HK-2 (cell line): ENCODE data around the gene RBM24.

Experiments used
- DNase-seq: peaks from one replicate; pipeline ENCODE4 v3.0.0-alpha.2; 2018; ENCODE audit not compliant: unreplicated experiment

The RBM24 gene

GRCh38 chr6:17281100-17281496 lies at the start of gene RBM24:
Gene RBM24, plus strand, starts transcription at chr6:17281361. Its CDS starts 221 bp downstream, at chr6:17281582.
- DNase-seq = peak; percentile 36

DNA sequence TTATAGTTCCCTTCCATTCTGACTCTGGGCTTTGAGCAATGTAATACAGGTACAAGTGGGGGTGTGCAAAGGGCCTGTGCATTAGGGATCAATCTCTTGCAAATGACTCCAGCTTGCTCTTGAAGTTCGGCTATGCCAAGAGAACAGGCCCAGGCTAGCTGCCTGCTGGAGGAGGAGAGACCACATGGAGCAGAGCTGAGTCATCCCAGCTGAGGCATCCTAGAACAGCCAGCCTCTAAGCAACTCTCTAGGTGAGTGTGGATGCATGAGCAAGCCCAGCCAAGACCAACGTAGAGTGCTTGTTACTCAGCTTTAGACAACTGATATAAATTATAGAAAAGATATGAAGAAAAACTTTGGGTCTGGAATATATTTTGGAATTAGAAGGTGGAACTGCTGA lies 47.6 kb upstream of the RBM24 start:
- DNase-seq = peak; percentile 2

DNA sequence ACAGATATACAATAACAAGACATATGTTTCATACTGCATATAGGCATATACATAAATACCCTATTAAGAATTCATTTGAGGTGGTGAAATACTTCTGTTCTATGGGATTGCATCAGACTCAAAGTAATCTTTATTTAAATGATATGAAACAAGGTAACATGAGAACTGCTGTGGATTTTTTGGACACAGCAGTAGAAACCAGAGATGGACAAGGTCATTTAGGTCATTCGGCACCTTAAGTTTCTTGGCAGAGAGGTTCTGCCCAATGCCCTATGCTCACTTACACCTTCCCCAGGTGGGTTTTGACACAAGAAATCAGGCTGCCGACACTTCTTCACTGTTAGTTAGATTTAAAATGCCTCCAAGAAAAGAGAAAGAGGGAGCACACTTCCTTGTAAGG lies 43.9 kb upstream of the RBM24 start:
- no peak for DNase-seq

DNA sequence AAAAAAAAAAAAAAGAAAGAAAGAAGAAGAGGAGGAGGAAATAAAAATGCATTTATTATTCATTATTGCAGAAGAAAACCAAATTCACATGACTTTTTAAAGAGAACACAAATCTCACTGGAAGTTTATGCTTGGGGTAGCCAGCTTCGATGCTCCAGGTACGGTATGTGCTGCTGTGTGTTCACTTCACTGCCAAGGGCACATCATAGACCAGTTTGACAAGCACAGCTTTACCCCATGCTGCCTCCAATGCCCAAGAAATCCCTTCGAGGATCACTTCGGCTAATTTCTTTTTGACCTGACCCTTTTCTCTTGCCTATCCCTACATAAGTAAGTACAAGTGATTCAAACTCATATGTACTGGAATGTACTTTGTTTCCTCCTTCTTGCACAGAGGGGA lies 41.9 kb upstream of the RBM24 start:
- DNase-seq = no peak

GRCh38 chr6:17240803-17241500 lies 40.2 kb upstream of the RBM24 start:
- no peak for DNase-seq

DNA sequence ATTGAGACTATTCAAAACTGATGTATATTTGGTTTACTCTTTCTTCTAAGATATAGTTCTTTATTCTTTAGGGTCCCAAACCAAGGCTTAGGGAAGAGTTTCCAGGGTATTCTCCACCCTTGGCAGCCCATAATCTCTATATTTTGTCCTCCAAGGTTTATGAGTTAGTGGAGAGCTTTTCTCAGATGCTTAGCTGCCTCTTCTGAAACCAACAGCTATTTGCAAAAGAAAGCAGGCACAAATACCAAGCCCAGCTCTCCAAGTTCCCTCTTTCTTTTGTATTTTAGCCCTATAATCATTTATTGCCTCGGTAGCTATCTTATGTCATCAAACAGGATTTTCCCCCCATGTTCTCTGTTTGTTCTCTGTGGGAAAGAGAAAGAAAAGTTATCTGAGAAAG lies 39.1 kb upstream of the RBM24 start:
- DNase-seq = no peak

GRCh38 chr6:17250237-17250636 lies 30.9 kb upstream of the RBM24 start:
- DNase-seq = no peak

DNA sequence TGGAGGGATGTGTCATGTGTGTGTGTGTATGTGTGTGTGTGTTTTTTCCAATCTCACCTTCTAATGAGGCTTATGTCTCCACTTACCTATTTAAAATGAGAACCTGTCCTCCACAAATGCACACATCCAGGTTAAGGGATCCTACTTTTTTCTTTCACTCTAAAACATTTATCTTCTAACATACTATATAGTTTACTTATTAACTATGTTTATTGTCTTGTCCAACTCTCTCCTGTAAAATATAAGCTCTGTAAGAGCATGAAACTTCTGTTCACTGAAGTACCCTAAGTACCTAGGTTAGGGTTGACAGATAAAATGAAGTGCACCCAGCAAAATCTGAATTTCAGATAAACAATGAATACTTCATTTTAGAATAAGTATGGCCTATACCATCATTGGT lies 29.2 kb upstream of the RBM24 start:
- DNase-seq = no peak

DNA sequence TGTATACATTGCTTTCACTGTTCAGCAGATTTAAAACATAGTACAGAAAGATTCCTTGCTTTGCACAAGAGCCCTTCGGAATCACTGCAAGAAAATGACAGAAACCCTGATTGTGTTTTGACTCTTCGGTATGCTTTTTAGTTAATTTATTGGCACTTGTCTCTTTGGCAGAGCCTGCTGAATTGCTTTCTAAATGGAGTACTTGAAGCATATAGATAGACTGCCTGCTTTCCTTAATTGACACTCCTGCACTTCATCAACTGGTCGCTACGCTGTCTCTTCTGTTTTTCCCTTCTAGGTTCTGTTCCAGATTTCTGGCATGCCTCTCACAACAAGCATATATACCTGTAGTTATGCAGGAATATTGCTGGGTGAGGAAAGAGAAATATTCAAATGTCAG lies 22.4 kb upstream of the RBM24 start:
- DNase-seq = no peak

DNA sequence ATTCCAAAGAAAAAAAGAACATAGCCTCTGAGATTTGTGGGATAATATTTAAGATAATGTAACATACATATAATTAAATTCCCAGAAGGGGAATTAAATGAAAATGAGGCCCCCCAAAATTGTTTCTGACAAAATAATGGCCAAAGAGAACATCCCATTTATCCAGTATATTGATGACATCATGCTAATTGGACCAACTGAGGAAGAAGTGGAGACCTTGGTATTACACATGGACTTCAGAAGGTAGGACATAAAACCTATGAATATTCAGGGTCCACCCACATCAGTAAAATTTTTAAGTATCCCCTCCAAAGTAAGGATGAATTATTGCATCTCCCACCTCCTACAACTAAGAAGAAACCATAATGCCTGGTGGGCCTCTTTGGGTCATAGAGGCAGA lies 15.6 kb upstream of the RBM24 start:
- DNase-seq = no peak

DNA sequence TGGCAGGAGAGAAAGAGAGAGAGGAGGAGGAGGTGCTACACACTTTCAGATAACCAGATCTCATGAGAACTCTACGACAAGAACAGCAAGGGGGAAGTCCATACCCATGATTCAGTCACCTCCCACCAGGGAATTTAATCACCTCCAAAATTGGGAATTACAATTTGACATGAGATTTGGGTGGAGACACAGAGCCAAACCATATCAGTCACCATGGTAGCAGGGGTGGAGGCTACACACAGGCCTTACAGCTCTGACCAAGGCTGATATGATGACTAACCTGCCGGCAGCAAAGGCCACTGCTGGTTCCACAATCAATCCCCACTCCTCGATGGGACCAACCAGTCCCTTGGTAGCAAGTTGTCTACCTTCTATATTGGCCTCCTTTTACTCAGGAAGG lies 13.6 kb upstream of the RBM24 start:
- DNase-seq = no peak

DNA sequence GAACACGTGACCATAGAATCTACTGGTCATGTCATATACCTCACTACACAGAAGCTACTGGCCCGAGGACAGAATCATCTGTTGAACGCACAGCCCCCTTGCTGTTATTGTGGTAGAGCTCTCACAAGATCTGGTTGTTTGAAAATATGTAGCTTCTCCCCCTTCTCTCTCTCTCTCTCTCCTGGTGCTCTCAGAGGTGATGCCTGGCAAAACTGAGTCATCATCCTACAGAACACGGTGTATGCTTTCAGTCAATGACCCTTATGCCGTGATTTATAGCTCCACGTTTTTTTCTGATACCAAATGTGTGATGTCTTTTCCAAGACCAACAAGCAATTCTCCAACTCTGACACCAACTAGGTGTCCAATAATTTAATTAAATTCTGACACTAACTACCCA lies 13.0 kb upstream of the RBM24 start:
- no peak for DNase-seq

DNA sequence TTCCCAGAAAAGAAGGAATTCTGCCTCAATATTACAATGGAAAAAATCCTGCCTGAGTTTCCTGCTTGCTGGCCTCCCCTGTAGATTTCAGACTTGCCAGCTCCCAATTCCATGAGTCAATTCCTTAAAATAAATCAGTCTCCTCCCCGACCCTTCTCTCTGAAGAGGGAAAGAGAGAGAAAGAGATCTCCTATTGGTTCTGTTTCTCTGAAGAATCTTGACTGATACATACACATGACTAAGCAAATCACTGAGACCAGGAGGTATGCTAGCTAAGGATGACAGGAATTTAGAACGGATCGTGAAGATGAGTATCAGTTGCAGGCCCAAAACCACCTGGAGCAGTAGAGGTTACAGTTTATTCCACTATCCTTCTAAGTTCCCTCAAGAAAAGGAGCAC lies 11.3 kb upstream of the RBM24 start:
- no peak for DNase-seq

DNA sequence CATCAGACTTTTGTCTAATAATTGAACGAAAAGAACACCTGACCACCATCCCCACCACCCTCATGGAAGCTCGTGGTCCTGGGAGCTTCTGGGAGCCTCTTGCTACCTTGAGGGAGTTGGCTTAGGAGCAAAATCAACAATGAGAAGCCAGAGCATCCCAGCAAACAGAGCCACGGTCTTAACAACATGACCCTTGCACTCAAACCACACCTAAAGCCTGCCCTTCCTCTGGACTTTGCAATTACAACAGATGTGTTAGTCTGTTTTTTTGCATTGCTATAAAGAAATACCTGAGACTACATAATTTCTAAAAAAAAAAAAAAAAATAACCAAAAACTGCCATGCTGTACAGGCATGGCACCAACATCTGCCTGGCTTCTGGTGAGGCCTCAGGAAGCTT lies 9.5 kb upstream of the RBM24 start:
- DNase-seq = no peak

GRCh38 chr6:17276766-17277165 lies 4.4 kb upstream of the RBM24 start:
- DNase-seq = no peak

DNA sequence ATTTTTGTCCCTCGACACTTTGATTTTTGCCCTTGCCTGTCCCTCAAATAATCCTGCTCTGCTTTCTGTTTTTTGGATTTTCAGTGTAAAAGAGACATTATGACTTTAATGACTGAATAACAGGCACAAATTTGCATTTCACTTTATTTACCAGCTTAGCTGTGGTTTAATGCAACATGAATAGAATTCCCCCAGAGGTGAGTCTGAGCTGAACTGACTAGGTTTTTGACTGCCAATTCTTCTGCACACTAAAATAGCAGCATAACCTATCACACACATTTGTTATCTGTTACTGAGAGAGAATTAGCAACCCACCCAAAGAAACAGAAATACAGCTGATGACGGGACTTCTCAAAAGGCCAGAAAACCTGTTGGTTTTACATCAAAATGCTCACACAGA lies 3.9 kb upstream of the RBM24 start:
- DNase-seq = no peak

GRCh38 chr6:17278289-17279063 lies 2.7 kb upstream of the RBM24 start:
- no peak for DNase-seq

DNA sequence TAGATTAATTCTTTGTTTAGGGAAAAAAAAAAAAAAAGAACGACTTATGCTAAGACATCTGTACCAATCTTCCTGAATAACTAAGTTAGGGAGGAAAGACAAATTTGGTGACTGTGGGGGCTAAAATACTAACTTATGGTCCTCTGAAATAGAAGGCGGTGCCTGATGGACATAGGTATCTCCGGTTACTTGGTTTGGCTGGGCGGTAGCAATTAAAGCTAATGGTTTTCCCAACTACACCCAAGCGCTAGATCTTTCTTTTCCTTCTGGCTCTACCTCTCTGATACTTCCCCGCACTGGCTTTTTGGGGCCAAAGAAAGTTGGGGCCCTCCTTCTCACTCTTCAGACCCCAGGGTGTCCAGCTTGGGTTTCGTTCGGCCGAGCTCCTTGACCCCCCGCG lies 1.0 kb upstream of the RBM24 start:
- DNase-seq = no peak

- DNase-seq = no peak
Observed at GRCh38 chr6:17280552-17281090, 540 bp upstream of the RBM24 start.

GRCh38 chr6:17281497-17282481 lies 628 bp downstream of the RBM24 start:
- DNase-seq = peak; percentile 5

GRCh38 chr6:17283074-17283473 lies 1.9 kb downstream of the RBM24 start:
- no peak for DNase-seq

DNA sequence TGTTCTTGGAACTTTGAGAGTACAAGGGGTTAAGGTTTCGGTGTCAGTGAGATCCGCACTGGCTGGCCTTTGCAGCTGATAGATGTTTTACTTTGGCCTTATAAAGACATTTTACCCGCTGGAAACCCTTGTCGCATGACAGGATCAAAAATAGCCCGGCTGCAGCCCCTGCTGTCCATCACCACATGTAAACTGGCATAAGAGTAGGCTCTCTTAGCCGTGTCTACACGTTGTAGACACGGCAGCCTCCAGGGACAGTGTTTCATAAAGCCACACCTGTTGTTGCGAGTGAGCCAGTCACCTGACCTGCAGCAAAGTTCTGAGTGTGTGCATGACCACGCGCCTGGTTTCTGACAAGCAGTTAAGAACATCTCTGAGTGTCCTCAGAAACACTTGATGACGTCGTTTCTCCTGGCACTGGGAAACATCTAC lies 8.5 kb downstream of the RBM24 start:
- no peak for DNase-seq
